ENCODE measurements around the gene THBS1.

The THBS1 gene

GRCh38 chr15:39587096-39587721, 6.3 kb downstream of the THBS1 start:
- Histone ChIP-seq H3K36me3 (no peaks in the 10 kb centered on the region), H3K9me3 (ENCODE audit: severe bottlenecking) (no peaks in the 10 kb centered on the region), H3K27ac (no peak overlapping the region), H3K4me3 (ENCODE audit: low read depth, low read length) (no peak overlapping the region), H3K27me3 (ENCODE audit: insufficient read depth, low read depth, severe bottlenecking) (peaks cover 59% of the 10 kb centered on the region)
- TF ChIP-seq CTCF (IDR thresholded peaks at IDR 0.05; ENCODE audit: low read depth, low read length) = no peak
- no peak for DNase-seq

- no peaks in the 10 kb centered on the region for H3K36me3 ChIP-seq
- DNase-seq = no peak
- H3K27me3 ChIP-seq (ENCODE audit: insufficient read depth, low read depth, severe bottlenecking) = peaks cover 56% of the 10 kb centered on the region
- no peak overlapping the region for H3K4me3 ChIP-seq (ENCODE audit: low read depth, low read length)
- no peak overlapping the region for H3K27ac ChIP-seq
- no peak for TF ChIP-seq CTCF (IDR thresholded peaks at IDR 0.05; ENCODE audit: low read depth, low read length)
- no peaks in the 10 kb centered on the region for H3K9me3 ChIP-seq (ENCODE audit: severe bottlenecking)
Measured at GRCh38 chr15:39587731-39588530, 7.1 kb downstream of the THBS1 start.

- H3K9me3 ChIP-seq (ENCODE audit: severe bottlenecking) = no peaks in the 10 kb centered on the region
- no peaks in the 10 kb centered on the region for H3K36me3 ChIP-seq
- no peak overlapping the region for H3K4me3 ChIP-seq (ENCODE audit: low read depth, low read length)
- H3K27me3 ChIP-seq (ENCODE audit: insufficient read depth, low read depth, severe bottlenecking) = peaks cover 52% of the 10 kb centered on the region
- no peak for DNase-seq
- H3K27ac ChIP-seq = no peak overlapping the region
- no peak for TF ChIP-seq CTCF (IDR thresholded peaks at IDR 0.05; ENCODE audit: low read depth, low read length)
Measured at GRCh38 chr15:39588531-39589192, 7.8 kb downstream of the THBS1 start.

- Histone ChIP-seq H3K9me3 (ENCODE audit: severe bottlenecking) (no peaks in the 10 kb centered on the region), H3K27ac (no peak overlapping the region), H3K36me3 (no peaks in the 10 kb centered on the region), H3K27me3 (ENCODE audit: insufficient read depth, low read depth, severe bottlenecking) (peaks cover 46% of the 10 kb centered on the region), H3K4me3 (ENCODE audit: low read depth, low read length) (no peak overlapping the region)
- TF ChIP-seq CTCF (IDR thresholded peaks at IDR 0.05; ENCODE audit: low read depth, low read length) = no peak
- no peak for DNase-seq
Measured at GRCh38 chr15:39589193-39589814, 8.4 kb downstream of the THBS1 start.

GRCh38 chr15:39589815-39590644, 9.2 kb downstream of the THBS1 start:
- no peak for DNase-seq
- no peaks in the 10 kb centered on the region for H3K36me3 ChIP-seq
- no peak overlapping the region for H3K27ac ChIP-seq
- H3K9me3 ChIP-seq (ENCODE audit: severe bottlenecking) = no peaks in the 10 kb centered on the region
- no peak overlapping the region for H3K4me3 ChIP-seq (ENCODE audit: low read depth, low read length)
- peaks cover 40% of the 10 kb centered on the region for H3K27me3 ChIP-seq (ENCODE audit: insufficient read depth, low read depth, severe bottlenecking)
- TF ChIP-seq CTCF (IDR thresholded peaks at IDR 0.05; ENCODE audit: low read depth, low read length) = no peak

Data from WERI-Rb-1 (cell line).